Stimulated activated CD8-positive, alpha-beta memory T cell treated with anti-CD3 and anti-CD28 coated beads, Interleukin-15, amount 100 ng/mL, for 4 hours (primary cell): ENCODE measurements around the gene MPHOSPH8.

Experiments used
- DNase-seq, 2 donors: peaks; one replicate each; pipeline ENCODE4 v3.0.0-alpha.2; 2020; ENCODE audit warnings: low read depth in 2 of 2

MPHOSPH8 gene

DNA sequence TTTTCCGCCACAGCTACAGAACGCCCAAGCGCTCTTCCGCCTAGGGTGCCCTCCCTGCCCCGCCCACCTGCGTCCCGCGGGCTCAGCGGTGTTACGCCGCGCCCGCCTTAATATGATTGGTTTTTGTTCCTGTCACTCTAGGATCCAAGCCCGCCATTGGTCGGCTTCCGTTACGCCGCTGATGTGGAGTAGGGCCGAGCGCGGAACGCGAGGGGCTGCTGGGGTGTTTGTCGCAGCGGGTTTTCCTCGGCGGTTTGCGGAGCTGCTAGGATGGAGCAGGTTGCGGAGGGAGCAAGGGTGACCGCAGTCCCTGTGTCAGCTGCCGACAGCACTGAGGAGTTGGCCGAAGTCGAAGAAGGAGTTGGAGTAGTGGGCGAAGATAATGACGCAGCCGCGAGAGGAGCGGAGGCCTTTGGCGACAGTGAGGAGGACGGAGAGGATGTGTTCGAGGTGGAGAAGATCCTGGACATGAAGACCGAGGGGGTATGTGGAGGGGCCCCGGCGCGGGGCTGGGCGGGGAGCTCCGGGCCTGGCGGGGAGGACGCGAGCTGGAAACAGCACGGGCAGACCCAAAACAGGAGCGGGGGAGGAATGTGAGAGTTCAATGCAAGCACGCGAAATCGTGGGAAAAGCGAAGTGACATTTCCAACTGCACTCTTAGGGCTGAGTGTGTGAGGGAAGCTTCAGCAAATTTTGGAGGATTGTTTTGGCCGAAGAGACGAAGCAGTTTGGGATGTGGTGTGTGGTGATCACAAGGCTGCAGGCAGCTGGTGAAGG lies at the start of gene MPHOSPH8:
Gene MPHOSPH8, plus strand, starts transcription at position 181 of the 777 bp plus-strand sequence. Its CDS starts 90 bp downstream, at position 271.
- peak; percentile 87 to 90 for DNase-seq

GRCh38 chr13:19586904-19587634 lies 46.4 kb upstream of the MPHOSPH8 start:
- DNase-seq: peak; percentile 50 to 67

- DNase-seq: no peak
These were observed 45.7 kb upstream of the MPHOSPH8 start for GRCh38 chr13:19587635-19588300.

DNA sequence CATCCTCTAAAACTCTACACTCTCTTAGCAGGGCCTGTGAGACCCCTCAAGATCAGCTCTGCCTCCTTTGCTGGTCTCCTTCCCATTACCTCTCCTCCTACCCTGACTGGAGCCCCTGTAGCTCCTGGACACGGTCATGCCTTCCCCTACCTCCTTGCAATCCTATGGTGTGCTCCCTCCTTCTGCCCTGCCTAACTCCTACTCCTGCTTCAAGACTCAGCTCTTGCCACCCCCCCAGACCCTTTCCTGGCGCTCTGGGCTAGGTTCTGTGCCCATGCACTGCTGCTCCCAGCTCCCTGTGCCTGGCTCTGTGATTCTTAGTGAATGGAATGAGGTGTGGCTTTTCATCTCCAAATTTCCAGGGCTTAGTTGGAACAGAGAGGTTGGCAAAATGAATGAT lies 44.1 kb upstream of the MPHOSPH8 start:
- DNase-seq: no peak

DNA sequence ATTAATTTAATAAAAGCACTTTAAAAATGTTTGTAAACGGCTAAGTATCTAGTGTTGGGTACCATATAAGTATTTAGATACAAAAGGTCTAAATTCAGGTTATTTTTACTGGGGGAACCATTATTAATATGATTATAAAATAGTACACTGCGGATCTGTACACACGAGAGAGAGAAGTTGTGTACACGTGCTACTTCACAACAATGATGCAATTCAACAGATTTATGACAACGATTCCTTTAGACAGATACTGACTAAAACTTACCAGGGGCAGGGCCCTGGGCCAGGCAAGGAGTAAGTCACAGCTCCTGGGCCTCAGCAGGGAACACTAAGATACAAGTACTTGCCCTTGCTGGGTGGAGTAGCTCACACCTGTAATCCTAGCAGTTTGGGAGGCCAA lies 43.0 kb upstream of the MPHOSPH8 start:
- no peak for DNase-seq

GRCh38 chr13:19591864-19592263 lies 41.6 kb upstream of the MPHOSPH8 start:
- no peak for DNase-seq

DNA sequence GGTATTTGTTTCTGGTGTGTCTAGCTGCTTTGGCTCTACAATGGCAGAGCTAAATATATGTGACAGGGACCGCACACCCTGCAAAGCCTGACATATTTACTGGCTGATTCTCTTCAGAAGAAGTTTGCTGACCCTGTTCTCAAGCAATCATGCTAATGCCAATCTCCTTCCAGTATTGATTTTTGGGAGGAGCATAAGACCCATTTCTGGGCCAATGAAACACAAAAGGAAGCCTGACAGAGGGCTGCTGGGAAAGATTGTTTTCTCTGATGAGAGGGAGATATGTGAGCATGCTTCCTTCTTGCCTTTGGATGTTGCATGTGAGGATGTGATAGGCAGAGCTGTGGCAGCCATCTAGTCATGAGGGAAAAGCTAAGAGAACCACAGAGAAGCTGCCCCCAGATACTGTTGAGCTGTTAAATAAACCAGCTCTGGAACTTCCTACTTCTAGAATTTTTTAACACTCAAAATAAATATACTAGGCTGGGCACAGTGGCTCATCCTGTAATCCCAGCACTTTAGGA lies 40.7 kb upstream of the MPHOSPH8 start:
- no peak for DNase-seq

GRCh38 chr13:19596086-19596485 lies 37.4 kb upstream of the MPHOSPH8 start:
- no peak for DNase-seq

- DNase-seq: no peak
These were observed 36.5 kb upstream of the MPHOSPH8 start for GRCh38 chr13:19596960-19597361.

GRCh38 chr13:19597523-19597922 lies 35.9 kb upstream of the MPHOSPH8 start:
- DNase-seq: no peak

DNA sequence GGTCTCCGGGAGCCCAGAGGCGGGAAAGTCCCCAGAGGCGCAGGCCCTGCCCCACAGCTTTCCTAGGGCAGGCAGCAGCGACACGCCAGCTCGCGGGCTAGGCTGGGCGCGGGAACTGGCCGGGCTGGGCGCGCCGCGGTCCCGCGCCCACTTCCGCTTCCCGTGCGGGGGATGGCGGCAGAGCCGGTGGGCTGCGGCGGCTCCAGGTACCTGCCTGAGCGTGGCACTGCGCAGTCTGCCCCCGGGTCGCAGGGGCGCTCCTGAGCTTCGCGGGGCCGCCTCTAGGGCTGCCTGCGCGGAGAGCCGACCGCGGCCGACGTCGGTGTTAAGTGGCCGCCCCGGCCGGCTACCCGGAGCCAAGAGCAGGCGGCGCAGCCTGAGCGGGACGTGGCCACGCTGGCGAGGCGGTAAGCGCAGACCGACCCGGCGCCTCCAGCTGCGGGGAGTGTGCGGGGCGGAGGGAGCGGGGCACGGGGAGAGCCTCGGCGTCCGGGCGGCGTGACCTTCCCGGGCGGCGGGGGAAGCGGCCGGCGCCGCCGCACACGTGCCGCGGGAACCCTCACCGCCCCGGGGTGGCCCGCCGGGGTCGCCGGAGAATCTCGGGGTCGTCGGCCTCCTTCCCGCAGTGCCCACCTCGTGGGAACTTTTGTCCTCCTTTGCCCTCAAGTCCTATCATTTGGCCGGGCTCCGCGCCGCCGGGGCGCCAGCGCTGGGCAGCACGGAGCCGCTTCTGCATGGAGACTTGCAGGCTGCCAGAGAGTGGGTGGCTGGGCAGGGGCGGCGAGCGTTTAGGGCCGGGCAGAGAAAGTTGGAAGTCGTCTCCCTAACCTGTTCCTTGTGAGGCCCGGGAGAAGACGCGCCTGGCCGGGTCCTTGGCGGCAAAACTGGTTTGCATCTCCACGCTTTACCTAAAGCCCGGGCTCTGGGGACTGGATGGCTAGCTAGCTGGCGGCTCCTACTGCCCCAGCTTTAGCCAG lies 31.4 kb upstream of the MPHOSPH8 start:
- DNase-seq: no peak

DNA sequence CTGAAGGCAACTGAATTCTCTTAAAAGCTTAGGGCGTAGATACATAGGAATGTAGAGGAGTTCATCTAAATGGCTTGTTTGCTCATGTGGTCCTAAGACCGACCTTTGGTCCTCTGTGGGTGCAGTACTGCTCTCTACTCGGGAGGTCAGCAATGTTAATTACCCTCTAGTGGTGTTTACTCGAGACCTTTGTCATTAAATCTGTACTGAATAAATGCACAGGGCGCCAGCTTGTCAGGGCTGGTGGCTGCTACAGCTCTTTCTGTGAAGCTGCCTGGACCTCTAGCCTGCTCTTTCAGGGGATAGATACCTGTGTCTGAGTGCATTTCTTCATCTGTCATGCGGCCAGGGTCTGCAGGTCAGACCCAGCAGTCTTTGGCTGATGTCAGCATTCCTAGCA lies 29.2 kb upstream of the MPHOSPH8 start:
- no peak for DNase-seq

DNA sequence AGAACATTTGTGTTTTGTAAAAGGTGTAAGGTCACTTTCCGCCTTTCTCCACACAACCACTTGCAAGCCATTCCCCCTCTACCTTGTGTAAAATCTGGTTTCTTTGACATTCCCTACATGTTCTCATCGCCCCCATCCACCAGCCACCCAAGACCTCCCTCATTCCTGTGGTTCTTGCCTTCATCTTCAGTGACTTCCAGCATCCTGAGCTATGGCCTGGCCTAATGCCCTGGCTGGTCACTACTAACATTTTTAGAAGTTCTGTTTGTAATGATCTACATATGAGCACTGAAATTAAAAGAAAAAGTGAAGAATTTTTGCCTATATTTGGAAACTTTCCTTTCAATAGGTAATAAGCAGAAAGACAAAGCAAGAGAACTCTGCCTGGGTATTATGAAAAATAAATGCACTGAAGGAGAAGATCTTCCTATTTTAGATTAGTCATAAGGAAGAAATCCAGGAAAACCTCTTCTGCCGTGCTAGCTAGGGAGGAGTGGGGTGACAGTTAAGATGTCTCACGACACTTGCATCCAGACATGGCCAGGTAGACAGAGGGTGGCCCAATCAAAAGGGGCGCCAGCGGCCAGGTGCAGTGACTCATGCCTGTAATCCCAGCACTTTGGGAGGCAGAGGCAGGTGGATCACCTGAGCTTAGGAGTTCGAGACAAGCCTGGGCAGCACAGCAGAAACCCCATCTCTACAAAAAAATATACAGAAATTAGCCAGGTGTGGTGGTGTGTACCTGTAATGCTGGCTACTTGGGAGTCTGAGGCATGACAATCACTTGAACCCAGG lies 28.1 kb upstream of the MPHOSPH8 start:
- DNase-seq: no peak

- no peak for DNase-seq
These were observed 27.3 kb upstream of the MPHOSPH8 start for GRCh38 chr13:19606152-19606551.

- no peak for DNase-seq
These were observed 26.7 kb upstream of the MPHOSPH8 start for GRCh38 chr13:19606737-19607136.

DNA sequence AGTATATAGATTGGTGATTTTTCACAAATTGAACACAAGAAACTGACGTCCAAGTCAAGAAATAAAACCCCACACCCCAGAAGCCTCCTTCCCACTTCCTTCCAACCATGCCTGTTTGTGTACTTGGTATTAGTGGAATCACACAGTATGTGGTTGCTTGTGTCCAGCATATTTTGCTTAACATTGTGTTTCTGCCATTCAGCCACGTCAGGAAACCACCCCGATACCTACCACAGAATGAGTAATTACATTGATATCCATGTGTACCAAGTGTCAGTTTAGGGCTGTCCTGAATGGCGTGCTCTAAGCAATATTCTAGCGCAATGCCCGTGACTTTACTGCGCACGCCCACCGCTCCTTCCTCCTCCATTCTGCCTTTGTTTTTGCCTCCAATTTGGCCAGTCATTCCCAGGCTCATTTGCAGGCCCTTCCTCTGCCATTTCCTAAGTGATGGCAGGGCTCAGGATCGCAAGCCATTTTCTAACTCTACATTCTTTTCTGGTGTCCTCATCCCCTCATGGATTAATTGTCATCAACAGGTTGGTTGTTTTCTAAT lies 25.9 kb upstream of the MPHOSPH8 start:
- no peak for DNase-seq

GRCh38 chr13:19618977-19619376 lies 14.5 kb upstream of the MPHOSPH8 start:
- no peak for DNase-seq

DNA sequence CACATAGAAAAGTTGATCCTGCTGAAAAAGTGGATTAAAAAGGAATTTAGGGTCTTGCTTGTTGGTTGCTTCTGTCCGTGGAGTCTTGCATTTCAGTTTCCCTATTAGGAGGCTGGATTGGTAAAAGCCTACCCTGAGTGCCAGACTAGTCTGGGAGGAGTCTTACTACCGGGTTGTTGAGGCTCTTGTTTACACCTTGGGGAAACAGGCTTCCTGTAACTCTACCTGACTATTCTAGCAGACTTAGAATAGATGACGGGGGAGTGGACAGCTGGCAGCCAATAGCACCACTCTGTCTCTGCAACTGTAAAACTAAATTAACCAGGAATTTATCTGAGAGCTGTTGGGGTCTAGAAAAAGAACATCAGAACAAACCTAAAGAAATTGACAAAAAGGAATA lies 11.3 kb upstream of the MPHOSPH8 start:
- DNase-seq: no peak

- no peak for DNase-seq
These were observed 9.2 kb upstream of the MPHOSPH8 start for GRCh38 chr13:19624265-19624664.

GRCh38 chr13:19632915-19633478 lies 462 bp upstream of the MPHOSPH8 start:
- DNase-seq: no peak
